Measurements from ENCODE around the gene SULT2B1.

Gene SULT2B1

DNA sequence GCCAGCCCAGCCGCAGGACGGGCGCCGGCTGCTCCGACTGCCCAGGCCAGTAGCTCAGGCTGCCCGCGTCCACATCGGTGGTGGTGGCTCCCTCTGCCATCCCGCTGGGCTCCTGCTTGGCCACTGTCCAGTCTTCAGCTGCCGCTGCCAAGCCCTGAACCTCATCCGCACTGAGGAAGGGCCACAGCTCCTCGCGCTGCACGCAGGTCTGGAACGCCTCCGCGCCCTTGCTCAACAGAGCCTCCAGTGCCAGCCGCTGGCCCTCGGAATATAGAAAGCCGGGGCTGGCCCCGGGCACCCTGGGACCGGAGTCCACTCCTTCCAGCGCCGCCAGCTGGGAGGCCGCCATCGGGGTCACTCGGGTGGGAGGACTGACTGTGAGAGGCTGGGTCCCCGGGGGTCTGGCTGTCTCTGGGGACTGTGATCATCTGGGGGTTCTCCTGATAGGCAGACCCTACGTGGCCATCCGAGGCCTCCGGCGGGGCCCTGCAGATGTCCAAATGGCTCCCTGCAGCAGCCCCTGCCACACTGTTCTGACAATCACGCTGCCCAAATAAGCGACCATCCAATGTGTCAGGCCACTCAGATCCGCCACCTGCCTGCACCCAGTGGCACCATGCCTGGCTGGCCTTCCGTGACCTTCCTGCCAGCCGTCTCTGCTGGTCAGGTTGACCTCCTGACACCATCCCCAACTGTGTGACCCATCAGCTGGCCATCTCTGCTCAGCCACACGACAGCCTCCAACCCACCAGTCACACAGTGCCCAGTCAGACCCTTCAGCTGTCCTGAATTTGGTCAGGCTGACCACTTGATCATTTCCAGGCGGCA lies 61.3 kb downstream of the SULT2B1 start:
- no peak overlapping the region for H3K4me3 ChIP-seq (ENCODE audit: low read depth, low read length)
- TF ChIP-seq, protein P1, sequence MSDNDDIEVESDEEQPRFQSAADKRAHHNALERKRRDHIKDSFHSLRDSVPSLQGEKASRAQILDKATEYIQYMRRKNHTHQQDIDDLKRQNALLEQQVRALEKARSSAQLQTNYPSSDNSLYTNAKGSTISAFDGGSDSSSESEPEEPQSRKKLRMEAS (IDR thresholded peaks at IDR 0.05; ENCODE audit: low read depth, low read length): no peak
- no peak for TF ChIP-seq MYC (IDR thresholded peaks at IDR 0.05; ENCODE audit: low read depth, low read length)
- TF ChIP-seq, protein P2, sequence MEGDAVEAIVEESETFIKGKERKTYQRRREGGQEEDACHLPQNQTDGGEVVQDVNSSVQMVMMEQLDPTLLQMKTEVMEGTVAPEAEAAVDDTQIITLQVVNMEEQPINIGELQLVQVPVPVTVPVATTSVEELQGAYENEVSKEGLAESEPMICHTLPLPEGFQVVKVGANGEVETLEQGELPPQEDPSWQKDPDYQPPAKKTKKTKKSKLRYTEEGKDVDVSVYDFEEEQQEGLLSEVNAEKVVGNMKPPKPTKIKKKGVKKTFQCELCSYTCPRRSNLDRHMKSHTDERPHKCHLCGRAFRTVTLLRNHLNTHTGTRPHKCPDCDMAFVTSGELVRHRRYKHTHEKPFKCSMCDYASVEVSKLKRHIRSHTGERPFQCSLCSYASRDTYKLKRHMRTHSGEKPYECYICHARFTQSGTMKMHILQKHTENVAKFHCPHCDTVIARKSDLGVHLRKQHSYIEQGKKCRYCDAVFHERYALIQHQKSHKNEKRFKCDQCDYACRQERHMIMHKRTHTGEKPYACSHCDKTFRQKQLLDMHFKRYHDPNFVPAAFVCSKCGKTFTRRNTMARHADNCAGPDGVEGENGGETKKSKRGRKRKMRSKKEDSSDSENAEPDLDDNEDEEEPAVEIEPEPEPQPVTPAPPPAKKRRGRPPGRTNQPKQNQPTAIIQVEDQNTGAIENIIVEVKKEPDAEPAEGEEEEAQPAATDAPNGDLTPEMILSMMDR (IDR thresholded peaks at IDR 0.05; ENCODE audit: low read depth, low read length): no peak
- no peak for TF ChIP-seq POLR2A (IDR thresholded peaks at IDR 0.05; ENCODE audit: extremely low read depth, insufficient read length)
- DNase-seq (ENCODE audit: low read depth): no peak

DNA sequence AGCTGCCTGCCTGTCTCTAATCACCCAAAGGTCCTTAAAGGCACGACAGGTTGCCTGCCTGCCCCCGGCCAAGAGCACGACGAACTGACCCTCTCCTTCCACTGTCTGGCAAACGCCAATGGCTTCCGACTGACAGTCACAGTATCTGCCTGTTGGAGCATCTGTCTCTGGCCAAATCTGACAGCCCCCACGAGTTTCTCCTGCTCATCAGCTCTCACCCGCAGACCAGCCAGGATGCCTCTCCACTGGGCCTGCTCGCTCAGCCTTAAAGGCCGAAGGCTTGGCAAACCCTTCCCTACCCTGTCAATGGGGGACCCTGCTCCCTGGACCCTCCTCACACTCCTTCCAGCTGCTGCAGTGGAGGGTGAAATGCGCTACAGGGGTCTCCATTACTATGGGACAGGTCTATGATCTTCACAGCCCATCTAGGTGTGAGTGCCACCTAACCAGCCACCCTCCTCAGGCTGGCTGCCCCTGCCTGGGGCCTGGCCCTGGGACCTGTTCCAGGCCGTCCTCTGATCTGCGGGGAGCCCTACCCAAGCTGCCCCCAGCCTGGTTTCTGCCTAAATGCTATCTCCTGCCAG lies 62.0 kb downstream of the SULT2B1 start:
- no peak for TF ChIP-seq MYC (IDR thresholded peaks at IDR 0.05; ENCODE audit: low read depth, low read length)
- TF ChIP-seq, protein P1 (IDR thresholded peaks at IDR 0.05; ENCODE audit: low read depth, low read length): no peak
- TF ChIP-seq POLR2A (IDR thresholded peaks at IDR 0.05; ENCODE audit: extremely low read depth, insufficient read length): no peak
- TF ChIP-seq, protein P2 (IDR thresholded peaks at IDR 0.05; ENCODE audit: low read depth, low read length): no peak
- no peak for DNase-seq (ENCODE audit: low read depth)
- H3K4me3 ChIP-seq (ENCODE audit: low read depth, low read length): no peak overlapping the region

DNA sequence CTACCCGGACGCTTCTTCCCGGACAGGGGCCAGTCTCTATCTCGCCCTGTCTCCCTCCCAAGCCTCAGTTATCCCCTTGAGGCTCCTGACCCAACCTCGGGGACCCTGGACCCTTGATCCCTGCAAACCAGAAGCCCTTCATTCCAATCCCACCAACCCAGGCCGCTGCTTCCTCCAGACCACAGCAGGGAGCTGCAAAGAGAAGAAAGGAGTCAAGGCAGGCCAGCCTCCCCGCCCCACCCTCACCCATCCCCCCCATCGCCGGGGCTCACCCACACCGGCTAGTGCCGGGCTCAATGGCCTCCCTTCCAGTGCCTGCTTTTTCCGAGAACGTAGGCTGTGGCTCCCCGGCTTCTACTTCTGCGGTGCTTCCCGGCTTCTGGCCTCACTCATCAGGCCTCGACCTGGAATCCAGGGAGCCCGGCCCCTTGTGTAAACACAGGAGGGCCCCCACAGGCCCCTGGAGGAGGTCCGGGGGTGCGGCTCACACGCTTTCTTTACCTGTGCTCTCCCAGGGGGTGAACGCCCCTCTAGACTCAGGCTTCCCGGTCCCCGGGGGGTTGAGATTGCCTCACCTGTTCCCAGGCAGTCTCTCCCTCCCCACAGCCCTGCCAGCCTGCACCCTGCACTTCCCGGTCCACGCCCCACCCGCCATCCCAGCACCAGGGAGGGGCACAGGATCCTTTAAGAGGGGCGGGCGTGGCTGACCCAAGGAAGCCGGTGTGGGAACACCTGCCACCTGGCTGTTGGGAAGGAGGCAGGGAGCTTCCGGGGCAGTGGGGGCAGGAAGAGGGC lies 62.7 kb downstream of the SULT2B1 start, which contains the start of gene FAM83E:
Gene FAM83E (minus strand): TSS at position 641 of the 795 bp plus-strand sequence. CDS start 1,704 bp downstream, outside the sequence.
- TF ChIP-seq, protein P2 (IDR thresholded peaks at IDR 0.05; ENCODE audit: low read depth, low read length): no peak
- TF ChIP-seq MYC (IDR thresholded peaks at IDR 0.05; ENCODE audit: low read depth, low read length): no peak
- no peak for TF ChIP-seq POLR2A (IDR thresholded peaks at IDR 0.05; ENCODE audit: extremely low read depth, insufficient read length)
- TF ChIP-seq, protein P1 (IDR thresholded peaks at IDR 0.05; ENCODE audit: low read depth, low read length): no peak
- peak; percentile 75 for DNase-seq (ENCODE audit: low read depth)

DNA sequence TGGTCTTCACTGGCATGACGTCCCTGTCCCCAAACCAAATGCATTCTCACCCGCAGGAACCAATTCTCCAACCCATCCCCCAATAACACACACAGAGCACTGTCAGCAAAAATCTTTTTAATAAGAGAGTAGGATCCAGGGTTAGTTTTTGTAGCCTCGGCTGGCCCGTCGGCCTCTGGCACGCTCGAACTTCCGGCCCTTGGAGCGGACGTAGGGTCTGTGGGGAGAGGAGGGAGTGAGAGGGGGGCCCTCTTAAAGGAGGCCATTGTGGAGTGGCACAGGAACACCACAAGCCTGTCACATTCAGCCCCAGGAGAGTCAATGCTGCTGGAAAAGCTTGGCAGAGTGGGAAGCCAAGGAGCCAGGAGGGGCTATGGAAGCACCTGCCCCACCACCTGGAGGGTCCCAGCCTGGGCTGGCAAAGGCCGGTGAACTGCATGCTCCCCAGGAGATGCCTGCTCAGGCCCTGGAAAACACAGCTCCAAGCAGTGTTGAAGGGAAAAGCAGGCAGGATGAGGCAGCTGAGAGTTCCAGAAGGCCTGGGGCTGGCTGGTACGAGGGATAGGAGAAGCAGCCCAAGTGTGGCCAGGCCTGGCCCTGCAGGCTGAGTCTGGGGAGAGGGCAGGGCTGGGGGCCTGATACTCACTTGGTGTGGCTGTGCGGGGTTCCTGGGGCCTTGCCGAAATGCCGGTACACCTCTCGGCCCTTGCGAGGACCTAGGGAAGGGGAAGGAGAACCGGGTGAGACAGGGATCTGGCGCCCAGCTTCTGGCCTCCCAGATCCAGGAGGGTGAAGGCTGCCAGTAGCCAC lies 63.5 kb downstream of the SULT2B1 start:
- H3K4me3 ChIP-seq (ENCODE audit: low read depth, low read length): peak overlapping the region; percentile 68
- TF ChIP-seq MYC (IDR thresholded peaks at IDR 0.05; ENCODE audit: low read depth, low read length): no peak
- no peak for TF ChIP-seq POLR2A (IDR thresholded peaks at IDR 0.05; ENCODE audit: extremely low read depth, insufficient read length)
- TF ChIP-seq, protein P2 (IDR thresholded peaks at IDR 0.05; ENCODE audit: low read depth, low read length): no peak
- TF ChIP-seq, protein P1 (IDR thresholded peaks at IDR 0.05; ENCODE audit: low read depth, low read length): no peak

More for the DNA sequence above, 62.7 kb downstream of the SULT2B1 start, which contains the start of gene FAM83E:
- H3K4me3 ChIP-seq (ENCODE audit: low read depth, low read length): peak within 1 kb of the TSS; percentile 68

DNA sequence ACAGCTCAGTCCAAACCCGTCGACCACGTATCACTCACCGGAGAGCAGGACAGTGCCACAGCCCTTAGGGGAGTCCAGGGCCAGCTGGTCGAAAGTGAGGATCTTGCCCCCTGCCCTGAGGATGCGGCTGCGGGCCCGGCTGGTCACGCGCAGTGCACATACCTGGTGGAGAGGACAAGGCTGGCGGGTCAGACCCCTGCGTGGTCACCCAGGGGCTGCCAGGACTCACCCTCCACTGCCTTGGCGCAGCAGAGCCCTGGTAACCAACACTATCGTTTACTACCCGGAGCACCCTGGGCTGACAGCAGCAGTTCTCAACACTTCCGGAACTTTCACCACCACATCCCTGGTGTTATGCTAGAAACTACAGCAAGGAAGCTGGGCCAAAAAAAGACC lies 64.1 kb downstream of the SULT2B1 start:
- DNase-seq (ENCODE audit: low read depth): no peak
- H3K4me3 ChIP-seq (ENCODE audit: low read depth, low read length): peak overlapping the region; percentile 68
- TF ChIP-seq, protein P1 (IDR thresholded peaks at IDR 0.05; ENCODE audit: low read depth, low read length): no peak
- TF ChIP-seq POLR2A (IDR thresholded peaks at IDR 0.05; ENCODE audit: extremely low read depth, insufficient read length): no peak

More for the DNA sequence above, 63.5 kb downstream of the SULT2B1 start:
- no peak for DNase-seq (ENCODE audit: low read depth)

Measured in NB4 (cell line).